CD8-positive, alpha-beta memory T cell (primary cell): ENCODE data around the gene GRIPAP1. TPM values are rescaled to one million over a fixed set of nuclear protein-coding genes. Genes with fewer than 3 reads are reported as not detected.

Experiments used
- CTCF ChIA-PET: fragments of 350-600 bp; sonication (Branson Sonifier 250); formaldehyde crosslinking; loops from one replicate; lab custom pipeline; 2021; ENCODE audit warnings: antibody characterized with exemption; lab: Charles Lee
- POLR2A ChIA-PET: fragments of 350-600 bp; sonication (Branson Sonifier 250); formaldehyde crosslinking; loops from one replicate; lab custom pipeline; 2021; ENCODE audit warnings: antibody characterized with exemption; lab: Charles Lee
- DNase-seq, 5 donors: peaks; one replicate each; pipeline versions ENCODE4 v3.0.0 to v3.0.0-alpha.2; 2020 to 2022; ENCODE audit warnings: mixed read lengths in 1 of 5
- H3K27ac ChIP-seq: one replicate; pipeline ENCODE4 v1.7.0; 2013; ENCODE audit warnings: low read depth, mild to moderate bottlenecking, low read length, moderate library complexity
- H3K27me3 ChIP-seq: 2 replicates; pipeline ENCODE4 v1.7.0; 2013; ENCODE audit warnings: low read length, mild to moderate bottlenecking; ENCODE audit not compliant: insufficient read depth, poor library complexity, severe bottlenecking
- H3K36me3 ChIP-seq: 2 replicates; pipeline ENCODE4 v1.7.0; 2013; ENCODE audit warnings: mild to moderate bottlenecking, low read length, moderate library complexity; ENCODE audit not compliant: insufficient read depth
- H3K4me1 ChIP-seq: 2 replicates; pipeline ENCODE4 v1.7.0; 2013; ENCODE audit warnings: mild to moderate bottlenecking, low read length, moderate library complexity; ENCODE audit not compliant: insufficient read depth
- H3K4me3 ChIP-seq: 2 replicates; pipeline ENCODE4 v1.7.0; 2013; ENCODE audit warnings: mild to moderate bottlenecking, low read length
- H3K9me3 ChIP-seq: 2 replicates; pipeline ENCODE4 v1.7.0; 2013; ENCODE audit warnings: mild to moderate bottlenecking, low read length
- H3K27ac Mint-ChIP-seq, 8 donors: one replicate each; pipeline ENCODE4 v1.8.0; 2020 to 2021; ENCODE audit warnings: mixed read lengths in 8 of 8, mild to moderate bottlenecking in 6 of 8, inconsistent platforms in 3 of 8, moderate library complexity in 3 of 8
- H3K27me3 Mint-ChIP-seq, 2 donors: one replicate each; pipeline ENCODE4 v1.8.0; 2020 to 2021; ENCODE audit warnings: mixed read lengths in 2 of 2, mild to moderate bottlenecking in 1 of 2, moderate library complexity in 1 of 2
- H3K36me3 Mint-ChIP-seq, 3 donors: one replicate each; pipeline ENCODE4 v1.8.0; 2020 to 2021; ENCODE audit warnings: mixed read lengths in 3 of 3, inconsistent platforms in 1 of 3, mild to moderate bottlenecking in 1 of 3
- H3K4me1 Mint-ChIP-seq, 3 donors: one replicate each; pipeline ENCODE4 v1.8.0; 2020 to 2021; ENCODE audit warnings: mixed read lengths in 3 of 3, inconsistent platforms in 1 of 3, mild to moderate bottlenecking in 1 of 3
- H3K4me3 Mint-ChIP-seq, 7 donors: one replicate each; pipeline ENCODE4 v1.8.0; 2020 to 2021; ENCODE audit warnings: mixed read lengths in 7 of 7, mild to moderate bottlenecking in 6 of 7, moderate library complexity in 4 of 7, inconsistent platforms in 2 of 7
- H3K9me3 Mint-ChIP-seq, 5 donors: one replicate each; pipeline ENCODE4 v1.8.0; 2020 to 2022; ENCODE audit warnings: mixed read lengths in 5 of 5, mild to moderate bottlenecking in 3 of 5, moderate library complexity in 2 of 5, inconsistent platforms in 1 of 5
- polyA plus RNA-seq: library from polyadenylated mRNA; unstranded; fragments of 300-500 nt; fragmentation: Illumina TruSeq; gene quantifications from one replicate; pipeline ENCODE4 v1.2.3, GENCODE V29; 2021
- total RNA-seq, 2 experiments: library from RNA; stranded (reverse); gene quantifications; one replicate each; pipeline ENCODE4 v1.2.3, GENCODE V29; 2021

The GRIPAP1 gene
- total and polyA plus RNA-seq, 3 experiments from 2014 or later = 21.2 to 57.7 (median 56.8) TPM

- CTCF ChIA-PET = interaction anchor here (1.5 kb wide), 1 partner anchor 18 kb away, joined by 3 read pairs; no protein-coding TSS in a partner anchor
- peaks cover 20% of the 10 kb centered on the region for H3K36me3 ChIP-seq
- no peak overlapping the region for H3K27ac ChIP-seq
- Mint-ChIP-seq H3K4me3 (no peak overlapping the region), H3K27ac (peak overlapping the region in 1 of 8 donors; percentile 32), H3K36me3 (peaks cover 8 to 56% (median 16%) of the 10 kb centered on the region in 3 donors), H3K9me3 (no peaks in the 10 kb centered on the region), H3K27me3 (peaks cover 0 to 8% of the 10 kb centered on the region in 2 donors), H3K4me1 (peaks cover 17 to 36% (median 27%) of the 10 kb centered on the region in 3 donors)
- POLR2A ChIA-PET = no interaction called here
- DNase-seq = no peak
- no peaks in the 10 kb centered on the region for H3K27me3 ChIP-seq
- H3K4me1 ChIP-seq = peaks cover 9% of the 10 kb centered on the region
- no peaks in the 10 kb centered on the region for H3K9me3 ChIP-seq
- no peak overlapping the region for H3K4me3 ChIP-seq
Observed at GRCh38 chrX:48927736-48928382, 74.2 kb downstream of the GRIPAP1 start.

DNA sequence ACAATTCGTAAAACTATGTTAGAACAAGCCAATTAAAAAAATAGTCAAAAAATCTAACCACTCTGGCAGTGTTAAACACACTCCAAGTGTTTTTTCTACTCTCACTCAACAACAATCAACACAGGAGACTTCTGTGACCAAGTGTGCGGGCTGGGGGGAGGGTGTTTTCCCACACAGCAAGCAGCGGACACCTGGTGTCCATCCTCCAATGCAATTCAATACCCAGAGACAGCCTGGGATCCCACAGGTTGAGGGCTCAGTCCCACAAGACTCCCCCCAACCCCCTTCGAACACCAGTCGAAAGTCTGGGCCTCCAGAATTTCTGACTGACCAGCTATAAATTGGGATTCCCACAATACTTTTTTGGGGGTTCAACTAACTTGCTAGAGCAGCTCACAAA, 74.9 kb downstream of the GRIPAP1 start:
- ChIA-PET POLR2A (no interaction called here), CTCF (interaction anchor here (1.0 to 1.5 kb wide), 2 partner anchors 13 to 19 kb away, joined by 3 read pairs; no protein-coding TSS in a partner anchor)
- H3K27ac Mint-ChIP-seq = peak overlapping the region in 1 of 8 donors; percentile 50
- no peak overlapping the region for H3K4me3 Mint-ChIP-seq
- no peaks in the 10 kb centered on the region for H3K9me3 Mint-ChIP-seq
- Histone ChIP-seq H3K4me3 (no peak overlapping the region), H3K27me3 (no peaks in the 10 kb centered on the region), H3K4me1 (peaks cover 12% of the 10 kb centered on the region), H3K27ac (no peak overlapping the region), H3K9me3 (no peaks in the 10 kb centered on the region), H3K36me3 (peaks cover 20% of the 10 kb centered on the region)
- no peak for DNase-seq
- H3K36me3 Mint-ChIP-seq = peaks cover 8 to 61% (median 16%) of the 10 kb centered on the region in 3 donors
- H3K27me3 Mint-ChIP-seq = peaks cover 0 to 6% of the 10 kb centered on the region in 2 donors
- peaks cover 21 to 40% (median 32%) of the 10 kb centered on the region in 3 donors for H3K4me1 Mint-ChIP-seq

- DNase-seq = no peak
- Histone ChIP-seq H3K4me1 (peaks cover 34% of the 10 kb centered on the region), H3K36me3 (peaks cover 14% of the 10 kb centered on the region), H3K4me3 (no peak overlapping the region), H3K9me3 (no peaks in the 10 kb centered on the region), H3K27me3 (no peaks in the 10 kb centered on the region), H3K27ac (no peak overlapping the region)
- H3K27ac Mint-ChIP-seq = peak overlapping the region; percentile 77 to 89 (median 84)
- peaks cover 0 to 6% of the 10 kb centered on the region in 2 donors for H3K27me3 Mint-ChIP-seq
- ChIA-PET POLR2A (no interaction called here), CTCF (no interaction called here)
- H3K9me3 Mint-ChIP-seq = no peaks in the 10 kb centered on the region
- peaks cover 45 to 69% (median 51%) of the 10 kb centered on the region in 3 donors for H3K4me1 Mint-ChIP-seq
- H3K4me3 Mint-ChIP-seq = peak overlapping the region in 4 of 7 donors; percentile 17 to 30 (median 20)
- H3K36me3 Mint-ChIP-seq = peaks cover 0 to 59% (median 14%) of the 10 kb centered on the region in 3 donors
Observed at GRCh38 chrX:48924270-48924669, 77.8 kb downstream of the GRIPAP1 start.

DNA sequence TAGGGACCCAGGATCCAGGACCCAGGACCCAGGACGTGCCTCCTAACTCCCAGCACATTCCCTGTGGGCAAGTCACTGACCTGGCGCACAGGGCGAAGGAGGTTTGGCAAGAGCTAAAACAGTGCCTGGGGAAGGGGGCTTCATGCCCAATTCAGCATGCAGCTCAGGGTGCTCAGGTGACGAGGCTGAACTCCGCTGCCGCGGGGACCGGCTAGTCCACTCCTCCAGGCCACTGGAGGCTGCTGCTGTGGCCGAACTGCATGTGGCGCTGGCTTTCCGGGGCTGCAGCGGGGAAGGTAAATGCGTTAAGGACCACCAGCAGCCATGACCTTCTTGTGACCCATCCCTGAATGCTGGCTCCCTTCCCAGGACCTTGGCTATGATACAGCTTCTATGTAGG, 78.3 kb downstream of the GRIPAP1 start:
- Histone ChIP-seq H3K4me1 (peaks cover 34% of the 10 kb centered on the region), H3K36me3 (peaks cover 14% of the 10 kb centered on the region), H3K4me3 (no peak overlapping the region), H3K27ac (no peak overlapping the region), H3K9me3 (no peaks in the 10 kb centered on the region), H3K27me3 (no peaks in the 10 kb centered on the region)
- ChIA-PET CTCF (no interaction called here), POLR2A (interaction anchor here (0.6 kb wide), 1 partner anchor 10 kb away, joined by 3 read pairs; no protein-coding TSS in a partner anchor)
- Mint-ChIP-seq H3K27me3 (peaks cover 0 to 6% of the 10 kb centered on the region in 2 donors), H3K4me3 (peak overlapping the region in 2 of 7 donors; percentile 22 to 30), H3K4me1 (peaks cover 45 to 71% (median 51%) of the 10 kb centered on the region in 3 donors), H3K9me3 (no peaks in the 10 kb centered on the region), H3K27ac (peak overlapping the region in 7 of 8 donors; percentile 78 to 89 (median 84)), H3K36me3 (peaks cover 0 to 60% (median 14%) of the 10 kb centered on the region in 3 donors)
- no peak for DNase-seq

Other genes starting within 250 kb of the GRIPAP1 start
- not detected for gene GLOD5, start 240.5 kb downstream of the GRIPAP1 start, total RNA-seq
- gene GLOD5, start 240.5 kb downstream of the GRIPAP1 start, polyA plus RNA-seq = not detected
- gene GATA1, start 215.7 kb downstream of the GRIPAP1 start, total RNA-seq = not detected
- not detected for gene GATA1, start 215.7 kb downstream of the GRIPAP1 start, polyA plus RNA-seq
- gene HDAC6, start 200.2 kb downstream of the GRIPAP1 start, total RNA-seq = 10 to 100 TPM; 53.5 to 65.0 TPM
- 25.7 TPM for gene HDAC6, start 200.2 kb downstream of the GRIPAP1 start, polyA plus RNA-seq
- under 1 TPM in 1 of 2 experiments, not detected in 1; 0.18 TPM for gene ERAS, start 175.8 kb downstream of the GRIPAP1 start, total RNA-seq
- not detected for gene ERAS, start 175.8 kb downstream of the GRIPAP1 start, polyA plus RNA-seq
- gene PCSK1N, start 166.7 kb downstream of the GRIPAP1 start, total RNA-seq = 1 to 10 TPM; 2.3 to 3.2 TPM
- 11.1 TPM for gene PCSK1N, start 166.7 kb downstream of the GRIPAP1 start, polyA plus RNA-seq
- 10 to 100 TPM; 87.5 to 93.6 TPM for gene TIMM17B, start 104.5 kb downstream of the GRIPAP1 start, total RNA-seq
- gene TIMM17B, start 104.5 kb downstream of the GRIPAP1 start, polyA plus RNA-seq = 68.5 TPM
- gene PQBP1, start 104.3 kb downstream of the GRIPAP1 start, total RNA-seq = 100 to 1,000 TPM; 101 to 106 TPM
- 83.5 TPM for gene PQBP1, start 104.3 kb downstream of the GRIPAP1 start, polyA plus RNA-seq
- 10 to 100 TPM; 27.1 to 27.2 TPM for gene SLC35A2, start 90.6 kb downstream of the GRIPAP1 start, total RNA-seq
- gene SLC35A2, start 90.6 kb downstream of the GRIPAP1 start, polyA plus RNA-seq = 13.2 TPM
- 100 to 1,000 TPM; 269 to 273 TPM for gene PIM2, start 83.2 kb downstream of the GRIPAP1 start, total RNA-seq
- 212 TPM for gene PIM2, start 83.2 kb downstream of the GRIPAP1 start, polyA plus RNA-seq
- 10 to 100 TPM; 67.3 to 69.1 TPM for gene OTUD5, start 44.7 kb downstream of the GRIPAP1 start, total RNA-seq
- 47.5 TPM for gene OTUD5, start 44.7 kb downstream of the GRIPAP1 start, polyA plus RNA-seq
- gene KCND1, start 30.4 kb downstream of the GRIPAP1 start, total RNA-seq = 1 to 10 TPM in 1 of 2 experiments, under 1 TPM in 1; 0.72 to 1.1 TPM
- 0.06 TPM for gene KCND1, start 30.4 kb downstream of the GRIPAP1 start, polyA plus RNA-seq
- 10 to 100 TPM; 32.4 to 35.4 TPM for gene TFE3, start 41.1 kb upstream of the GRIPAP1 start, total RNA-seq
- 7.7 TPM for gene TFE3, start 41.1 kb upstream of the GRIPAP1 start, polyA plus RNA-seq
- gene CCDC120, start 56.7 kb upstream of the GRIPAP1 start, total RNA-seq = 1 to 10 TPM; 5.1 to 5.4 TPM
- gene CCDC120, start 56.7 kb upstream of the GRIPAP1 start, polyA plus RNA-seq = 1.5 TPM
- gene PRAF2, start 71.7 kb upstream of the GRIPAP1 start, total RNA-seq = 10 to 100 TPM; 13.1 to 14.5 TPM
- 62.6 TPM for gene PRAF2, start 71.7 kb upstream of the GRIPAP1 start, polyA plus RNA-seq
- 10 to 100 TPM; 41.4 to 46.2 TPM for gene WDR45, start 77.6 kb upstream of the GRIPAP1 start, total RNA-seq
- gene WDR45, start 77.6 kb upstream of the GRIPAP1 start, polyA plus RNA-seq = 56.9 TPM
- gene GPKOW, start 121.5 kb upstream of the GRIPAP1 start, total RNA-seq = 10 to 100 TPM; 20.4 to 23.3 TPM
- gene GPKOW, start 121.5 kb upstream of the GRIPAP1 start, polyA plus RNA-seq = 31.8 TPM
- 1 to 10 TPM; 1.4 TPM for gene MAGIX, start 160.5 kb upstream of the GRIPAP1 start, total RNA-seq
- gene MAGIX, start 160.5 kb upstream of the GRIPAP1 start, polyA plus RNA-seq = 0.25 TPM
- 10 to 100 TPM; 95.2 to 98.1 TPM for gene PLP2, start 169.6 kb upstream of the GRIPAP1 start, total RNA-seq
- gene PLP2, start 169.6 kb upstream of the GRIPAP1 start, polyA plus RNA-seq = 160 TPM
- 10 to 100 TPM; 13.3 to 13.5 TPM for gene PRICKLE3, start 184.1 kb upstream of the GRIPAP1 start, total RNA-seq
- 3.0 TPM for gene PRICKLE3, start 184.1 kb upstream of the GRIPAP1 start, polyA plus RNA-seq
- 1 to 10 TPM; 1.9 to 2.5 TPM for gene SYP, start 197.9 kb upstream of the GRIPAP1 start, total RNA-seq
- 0.25 TPM for gene SYP, start 197.9 kb upstream of the GRIPAP1 start, polyA plus RNA-seq
- under 1 TPM; 0.24 to 0.61 TPM for gene CACNA1F, start 231.1 kb upstream of the GRIPAP1 start, total RNA-seq
- not detected for gene CACNA1F, start 231.1 kb upstream of the GRIPAP1 start, polyA plus RNA-seq
- 10 to 100 TPM; 22.7 to 24.8 TPM for gene CCDC22, start 233.2 kb upstream of the GRIPAP1 start, total RNA-seq
- 30.7 TPM for gene CCDC22, start 233.2 kb upstream of the GRIPAP1 start, polyA plus RNA-seq